Measurements from ENCODE around the gene ABCB9. TPM values are rescaled to one million over a fixed set of nuclear protein-coding genes. Genes with fewer than 3 reads are reported as not detected.

The ABCB9 gene
- total RNA-seq, 1 experiment from 2014 or later, result 4.6 TPM

- H3K9me3 Mint-ChIP-seq, result no peaks in the 10 kb centered on the region
- Histone ChIP-seq H4K8ac (replicated peaks; ENCODE audit: insufficient read length, low read depth, low read length) (no peak overlapping the region), H2BK12ac (ENCODE audit: insufficient read length, low read depth, low read length) (no peak overlapping the region), H3K14ac (ENCODE audit: insufficient read depth, low read length) (no peak overlapping the region), H3K79me2 (ENCODE audit: insufficient read depth, low read length) (no peaks in the 10 kb centered on the region), H3K27me3 (ENCODE audit: insufficient read depth, low read length) (no peaks in the 10 kb centered on the region), H3K9ac (ENCODE audit: extremely low read depth, insufficient read length, low read length) (no peak overlapping the region), H2AK5ac (ENCODE audit: insufficient read length, low read length) (no peak overlapping the region), H3K27ac (ENCODE audit: insufficient read length, low read depth, low read length) (no peak overlapping the region), H4K5ac (ENCODE audit: insufficient read length, low read depth, low read length) (no peak overlapping the region), H3K4me1 (ENCODE audit: insufficient read depth, low read length) (no peaks in the 10 kb centered on the region), H2BK120ac (ENCODE audit: low read depth, low read length, poor library complexity, severe bottlenecking) (no peak overlapping the region), H2BK5ac (ENCODE audit: insufficient read length, low read length) (no peak overlapping the region), H3K23me2 (ENCODE audit: insufficient read length, low read depth, low read length, poor library complexity, severe bottlenecking) (no peaks in the 10 kb centered on the region), H2BK20ac (ENCODE audit: low read depth, low read length, poor library complexity, severe bottlenecking) (no peak overlapping the region), H4K91ac (ENCODE audit: insufficient read length, low read depth, low read length) (no peak overlapping the region), H3K56ac (ENCODE audit: insufficient read length, low read depth, low read length) (no peak overlapping the region), H2AFZ (ENCODE audit: low read length) (no peak overlapping the region), H3K9me3 (ENCODE audit: control insufficient read depth, low read depth, low read length) (no peaks in the 10 kb centered on the region), H3K23ac (ENCODE audit: insufficient read length, low read depth, low read length) (no peak overlapping the region), H3K18ac (ENCODE audit: insufficient read length, low read depth, low read length) (no peak overlapping the region), H3T11ph (ENCODE audit: low read length) (no peak overlapping the region), H3K79me1 (ENCODE audit: insufficient read depth, low read depth, low read length, poor library complexity, severe bottlenecking) (no peaks in the 10 kb centered on the region), H3K4me2 (ENCODE audit: insufficient read depth, insufficient read length, low read length) (no peak overlapping the region), H2BK15ac (ENCODE audit: low read depth, low read length) (no peak overlapping the region), H3K4ac (ENCODE audit: low read depth, low read length) (no peak overlapping the region), H4K20me1 (ENCODE audit: control insufficient read depth, insufficient read depth, insufficient read length) (peaks cover 3% of the 10 kb centered on the region)
- H3K27me3 Mint-ChIP-seq (ENCODE audit: low read depth), result peaks cover 52% of the 10 kb centered on the region
- H3K4me1 Mint-ChIP-seq, result peaks cover 0 to 5% of the 10 kb centered on the region in 2 experiments; a peak in 1 of 4 replicates
- WGBS (ENCODE audit: extremely low coverage, insufficient read length, low lambda C conversion rate), result no CpG with 5 or more reads among the region's 9 CpGs
- no peak overlapping the region for H3K27ac Mint-ChIP-seq
- no peaks in the 10 kb centered on the region for H3K36me3 Mint-ChIP-seq (ENCODE audit: insufficient read depth in 1 of 3, low read depth in 3 of 3)
- no peak for TF ChIP-seq CTCF (conservative IDR thresholded peaks at IDR 0.05)
- no peak for DNase-seq
- no peak overlapping the region for H3K4me3 Mint-ChIP-seq
Observed at GRCh38 chr12:122951406-122951805, 14.9 kb downstream of the ABCB9 start.
